ENCODE measurements around the gene SRPX2. TPM values are rescaled to one million over a fixed set of nuclear protein-coding genes. Genes with fewer than 3 reads are reported as not detected.

The SRPX2 gene
- total RNA-seq (10 to 100 TPM in 6 of 7 donors, 1 to 10 TPM in 1; 7.7 to 57.5 (median 33.3) TPM), polyA plus RNA-seq (10 to 100 TPM in 2 of 3 donors, 1 to 10 TPM in 1; 3.7 to 13.4 (median 13.1) TPM)
- long read RNA-seq, donor 1, full-length matches to known transcripts = 1 of 1 reads
- long read RNA-seq, donor 1, partial matches to known transcripts = 0 of 1 reads
- long read RNA-seq, donor 1, other reads (novel, unspliced or antisense) = 0 of 1 reads
- long read RNA-seq, donor 2 = 0 reads

GRCh38 chrX:100643956-100644860 is at the start of gene SRPX2:
Gene SRPX2 (plus strand): TSS chrX:100644199. CDS start chrX:100646323, 2,124 bp downstream.
- peak within 1 kb of the TSS in 4 of 8 donors; percentile 9 to 49 (median 24) for H3K4me3 ChIP-seq

GRCh38 chrX:100596601-100597000 is 47.4 kb upstream of the SRPX2 start:
- no peaks in the 10 kb centered on the region for H3K9me3 ChIP-seq
- no peak for DNase-seq
- peaks cover 0 to 45% (median 0%) of the 10 kb centered on the region in 7 donors for H3K27me3 ChIP-seq (replicated peaks in 1 of 7)
- intact Hi-C loops (cut with DNase I; ENCODE audit: low total_unique reads) = no loop called here
- no peak overlapping the region for H3K4me3 ChIP-seq
- H3K4me1 ChIP-seq = peaks cover 0 to 9% (median 0%) of the 10 kb centered on the region in 6 donors
- H3K36me3 ChIP-seq = no peaks in the 10 kb centered on the region
- TF ChIP-seq POLR2A (IDR thresholded peaks at IDR 0.05) (no peak), POLR2AphosphoS5 (IDR thresholded peaks at IDR 0.05) (no peak), CTCF (IDR thresholded peaks at IDR 0.05 in 8 of 11, conservative IDR thresholded peaks at IDR 0.05 in 3 of 11) (no peak)
- H3K27ac ChIP-seq = no peak overlapping the region
- WGBS, 5 donors = 51 to 75% (median 57%) methylated on average over 2 of the region's 2 CpGs

More at GRCh38 chrX:100643956-100644860, at the start of gene SRPX2:
- no peak for DNase-seq
- no peaks in the 10 kb centered on the region for H3K9me3 ChIP-seq
- peaks cover 0 to 4% (median 0%) of the 10 kb centered on the region in 6 donors for H3K4me1 ChIP-seq
- H3K27ac ChIP-seq = peak within 1 kb of the TSS in 7 of 8 donors; percentile 15 to 83 (median 52)
- 52 to 67% (median 62%) methylated on average over 11 of the region's 11 CpGs for WGBS, 5 donors
- intact Hi-C loops (cut with DNase I; ENCODE audit: low total_unique reads) = no loop called here
- H3K36me3 ChIP-seq = no peaks in the 10 kb centered on the region
- TF ChIP-seq CTCF (IDR thresholded peaks at IDR 0.05 in 8 of 11, conservative IDR thresholded peaks at IDR 0.05 in 3 of 11) = no peak
- no peak for TF ChIP-seq POLR2A (IDR thresholded peaks at IDR 0.05)
- peak in 1 of 3 donors; percentile 77 for TF ChIP-seq POLR2AphosphoS5 (IDR thresholded peaks at IDR 0.05)
- H3K27me3 ChIP-seq (replicated peaks in 1 of 7) = peaks cover 0 to 19% (median 0%) of the 10 kb centered on the region in 7 donors

GRCh38 chrX:100599456-100599855 is 44.5 kb upstream of the SRPX2 start:
- H3K4me1 ChIP-seq = peaks cover 0 to 9% (median 0%) of the 10 kb centered on the region in 6 donors
- H3K9me3 ChIP-seq = no peaks in the 10 kb centered on the region
- H3K4me3 ChIP-seq = no peak overlapping the region
- WGBS, 5 donors = 74 to 97% (median 92%) methylated on average over 9 of the region's 9 CpGs
- TF ChIP-seq CTCF (IDR thresholded peaks at IDR 0.05 in 8 of 11, conservative IDR thresholded peaks at IDR 0.05 in 3 of 11) (no peak), POLR2A (IDR thresholded peaks at IDR 0.05) (no peak), POLR2AphosphoS5 (IDR thresholded peaks at IDR 0.05) (no peak)
- H3K27me3 ChIP-seq (replicated peaks in 1 of 7) = peaks cover 0 to 25% (median 0%) of the 10 kb centered on the region in 7 donors
- H3K27ac ChIP-seq = no peak overlapping the region
- intact Hi-C loops (cut with DNase I; ENCODE audit: low total_unique reads) = no loop called here
- no peaks in the 10 kb centered on the region for H3K36me3 ChIP-seq
- no peak for DNase-seq

GRCh38 chrX:100600340-100600739 is 43.7 kb upstream of the SRPX2 start:
- H3K27me3 ChIP-seq (replicated peaks in 1 of 7) = peaks cover 0 to 19% (median 0%) of the 10 kb centered on the region in 7 donors
- no peak for DNase-seq
- peak overlapping the region in 1 of 8 donors; percentile 6 for H3K27ac ChIP-seq

More at GRCh38 chrX:100600340-100600739, 43.7 kb upstream of the SRPX2 start:
- Histone ChIP-seq H3K4me1 (peaks cover 0 to 9% (median 0%) of the 10 kb centered on the region in 6 donors), H3K4me3 (no peak overlapping the region), H3K36me3 (no peaks in the 10 kb centered on the region), H3K9me3 (no peaks in the 10 kb centered on the region)
- intact Hi-C loops (cut with DNase I; ENCODE audit: low total_unique reads) = no loop called here
- TF ChIP-seq POLR2A (IDR thresholded peaks at IDR 0.05) = no peak
- no peak for TF ChIP-seq POLR2AphosphoS5 (IDR thresholded peaks at IDR 0.05)
- TF ChIP-seq CTCF (IDR thresholded peaks at IDR 0.05 in 8 of 11, conservative IDR thresholded peaks at IDR 0.05 in 3 of 11) = no peak
